NCI-H1694 treated with DMSO at 0.1 percent for 48 hours (cell line): ENCODE measurements around the gene HEATR5B.
"Not testable (repeated sequence)": the region's sequence is repeated elsewhere in the genome, so short reads cannot be mapped to it uniquely, and the experiment has no call there.

ENCODE experiments used
- DNase-seq: peaks from one replicate; lab custom pipeline; 2025; lab: John Stamatoyannopoulos, UW

Gene HEATR5B

DNA sequence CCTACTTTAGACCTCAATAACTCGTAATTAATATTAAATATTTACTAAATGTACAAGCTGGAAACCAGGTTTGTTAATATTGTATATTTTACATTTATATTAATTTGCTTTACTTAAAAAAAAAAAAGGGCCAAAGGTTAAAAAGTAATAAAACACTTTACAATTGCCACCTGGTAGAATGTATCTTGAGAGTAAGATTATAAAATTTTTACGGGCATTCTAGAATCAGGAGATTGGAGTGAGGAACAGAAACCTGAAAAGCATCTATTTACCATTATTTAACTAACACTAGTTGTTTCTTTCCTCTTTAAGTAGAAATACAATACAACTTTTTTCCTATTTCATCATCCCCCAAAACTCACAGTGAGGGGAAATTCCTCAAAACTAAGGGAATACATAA, 102.3 kb downstream of the HEATR5B start:
- DNase-seq = no peak

DNA sequence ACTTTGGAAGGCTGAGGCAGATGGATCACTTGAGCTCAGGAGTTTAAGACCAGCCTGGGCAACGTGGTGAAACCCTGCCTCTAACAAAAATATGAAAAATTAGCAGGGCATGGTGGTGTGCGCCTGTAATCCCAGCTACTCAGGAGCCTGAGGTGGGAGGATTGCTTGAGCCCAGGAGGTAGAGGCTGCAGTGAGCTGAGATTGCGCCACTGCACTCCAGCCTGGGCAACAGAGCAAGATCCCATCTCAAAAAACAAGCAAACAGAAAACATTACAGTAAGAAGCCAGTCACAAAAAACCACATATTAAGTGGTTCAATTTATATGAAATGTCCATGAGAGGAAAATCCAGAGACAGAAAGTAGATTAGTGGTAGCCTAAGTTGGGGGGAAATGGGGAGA, 105.2 kb downstream of the HEATR5B start:
- DNase-seq = not testable (repeated sequence)

DNA sequence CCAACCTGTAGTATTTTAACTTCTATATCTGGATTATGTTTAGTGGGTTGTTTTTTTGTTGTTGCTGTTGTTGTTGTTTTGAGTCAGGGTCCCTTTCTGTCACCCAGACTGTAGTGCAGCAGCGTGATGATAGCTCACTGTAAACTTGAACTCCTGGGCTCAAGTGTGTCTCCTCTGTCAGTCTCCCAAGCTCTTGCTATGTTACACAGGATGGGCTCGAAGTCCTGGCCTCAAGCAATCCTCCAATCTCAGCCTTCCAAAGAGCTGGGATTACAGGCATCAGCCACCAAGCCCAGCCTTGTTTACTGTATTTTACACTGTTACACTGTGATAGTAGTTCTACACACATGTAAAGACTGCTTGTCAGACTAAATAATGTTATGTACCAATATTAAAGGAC, 108.1 kb downstream of the HEATR5B start:
- no peak for DNase-seq

DNA sequence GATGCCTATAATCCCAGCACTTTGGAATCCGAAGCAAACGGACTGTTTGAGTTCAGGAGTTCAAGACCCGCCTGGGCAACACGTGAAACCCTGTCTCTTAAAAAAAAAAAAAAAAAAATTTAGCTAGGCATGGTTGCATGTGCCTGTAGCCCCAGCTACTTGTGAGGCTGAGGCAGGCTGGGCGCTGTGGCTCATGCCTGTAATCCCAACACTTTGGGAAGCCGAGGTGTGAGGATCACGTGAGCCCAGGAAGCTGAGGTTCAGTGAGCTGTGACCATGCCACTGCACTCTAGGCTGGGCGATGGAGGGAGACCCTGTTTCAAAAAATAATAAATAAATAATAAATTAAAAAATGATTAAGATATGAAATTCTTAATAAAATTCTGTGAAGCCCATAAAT, 108.9 kb downstream of the HEATR5B start:
- no peak for DNase-seq

DNA sequence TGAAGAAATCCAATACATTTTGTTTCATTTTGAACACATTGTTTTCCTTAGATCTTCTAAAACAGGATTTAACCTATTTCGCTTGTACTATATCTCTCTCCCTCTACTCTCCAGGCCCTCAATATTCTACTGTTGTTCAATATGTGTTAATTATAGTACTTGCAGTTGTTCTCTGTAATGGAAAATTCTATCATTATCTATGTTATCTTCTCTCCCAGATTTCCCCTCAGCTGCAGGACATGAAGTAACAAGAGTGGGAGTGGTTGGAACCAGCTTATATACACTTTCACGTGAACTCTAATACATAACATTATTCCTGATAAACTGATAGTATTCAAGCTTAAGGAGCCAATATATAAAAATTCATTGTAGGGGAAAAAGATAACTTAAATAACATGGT, 110.9 kb downstream of the HEATR5B start:
- no peak for DNase-seq

DNA sequence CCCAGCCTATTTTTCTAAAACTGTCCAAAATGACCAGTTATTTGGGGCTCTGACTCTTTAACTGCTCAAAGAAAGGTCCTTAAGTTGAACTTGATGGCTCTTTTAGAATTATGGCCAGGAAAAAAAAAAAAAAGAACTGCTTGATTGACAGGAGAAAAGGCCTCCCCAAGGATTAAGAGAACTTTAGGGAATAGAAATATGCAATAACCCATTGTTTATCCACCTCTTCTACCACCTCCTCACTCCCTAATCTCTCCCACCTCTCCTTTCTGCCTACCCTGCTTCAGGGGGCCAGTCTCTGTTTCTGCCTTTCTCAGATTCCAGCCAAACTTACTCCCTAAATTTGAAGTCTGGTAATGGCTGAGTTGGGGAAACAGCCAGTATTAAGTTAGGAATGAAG, 112.2 kb downstream of the HEATR5B start:
- DNase-seq = no peak

DNA sequence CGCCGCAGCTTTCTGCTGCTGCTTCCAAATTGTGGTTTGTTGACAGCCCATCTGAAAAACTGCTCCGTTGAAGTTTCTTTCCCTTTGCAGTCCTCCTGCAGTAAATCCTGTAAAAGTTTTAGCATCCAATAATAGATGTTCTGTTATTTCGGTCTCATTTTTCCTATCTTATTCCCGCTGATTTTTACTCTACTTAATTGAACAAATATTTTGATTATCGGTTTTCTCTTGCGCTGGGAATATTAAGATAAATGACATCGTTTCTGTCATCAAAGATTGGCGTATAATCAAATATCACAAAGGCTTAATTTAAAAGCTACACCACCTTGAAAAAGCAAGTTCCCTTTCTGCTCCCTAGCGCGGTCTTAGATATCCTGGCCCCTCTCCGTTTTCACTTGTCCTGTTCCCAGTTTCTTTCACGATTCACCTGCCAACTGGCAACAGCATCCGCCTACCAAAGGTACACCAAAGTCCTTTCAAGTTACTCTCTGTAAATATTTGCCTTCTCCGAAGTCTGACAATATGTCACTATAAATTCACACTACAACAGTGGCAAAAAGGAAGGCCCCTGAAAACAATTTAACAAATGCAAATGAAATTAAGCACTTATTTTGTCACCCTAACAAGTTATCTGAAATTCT, 116.8 kb downstream of the HEATR5B start:
- peak; percentile 26 for DNase-seq

DNA sequence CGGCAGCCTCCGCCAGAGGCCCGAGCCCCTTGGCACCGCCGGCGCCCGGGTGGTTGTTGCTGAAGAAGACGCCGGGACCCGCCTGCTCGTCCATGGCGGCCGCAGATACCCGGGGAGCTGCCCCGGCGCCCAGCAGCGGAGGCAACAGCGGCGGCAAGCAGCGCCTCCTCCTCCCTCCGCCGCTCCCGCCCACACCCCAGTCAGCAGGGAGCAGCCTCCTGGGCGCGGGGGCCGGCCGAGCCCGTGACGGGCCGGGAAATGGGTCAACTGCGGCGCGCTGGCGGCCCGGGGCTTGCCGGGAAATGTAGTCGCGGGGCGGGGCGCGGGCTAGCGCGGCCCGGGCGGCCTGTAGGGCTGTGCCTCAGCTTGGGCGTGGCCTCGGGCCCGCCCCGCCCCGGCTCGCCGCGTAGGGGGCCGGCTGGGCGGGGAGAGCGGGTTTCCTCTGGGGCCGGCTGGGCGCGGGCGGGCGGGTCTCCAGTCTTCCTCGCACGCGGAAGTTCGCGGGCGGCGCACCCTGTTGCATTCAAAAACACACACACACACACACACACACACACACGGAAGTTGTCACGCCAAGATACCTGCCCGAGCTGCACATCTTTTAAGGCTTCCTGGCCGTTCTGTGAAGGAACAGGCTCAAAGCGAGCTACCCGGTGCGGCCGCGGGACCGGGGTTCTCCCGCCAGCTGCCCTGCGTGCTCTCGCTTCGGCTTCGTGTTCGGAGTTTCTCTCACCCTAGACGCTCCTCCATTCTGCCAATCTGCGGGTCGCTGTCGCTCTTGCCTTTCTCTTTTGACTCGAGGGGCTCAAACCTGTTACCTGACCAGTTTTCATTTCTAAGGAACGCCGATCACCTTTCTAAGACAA, 117.6 kb downstream of the HEATR5B start, which contains the start of gene STRN:
Gene STRN, minus strand, starts transcription at position 167 of the 866 bp plus-strand sequence. Its CDS starts 73 bp downstream, at position 94.
- DNase-seq = peak; percentile 91

DNA sequence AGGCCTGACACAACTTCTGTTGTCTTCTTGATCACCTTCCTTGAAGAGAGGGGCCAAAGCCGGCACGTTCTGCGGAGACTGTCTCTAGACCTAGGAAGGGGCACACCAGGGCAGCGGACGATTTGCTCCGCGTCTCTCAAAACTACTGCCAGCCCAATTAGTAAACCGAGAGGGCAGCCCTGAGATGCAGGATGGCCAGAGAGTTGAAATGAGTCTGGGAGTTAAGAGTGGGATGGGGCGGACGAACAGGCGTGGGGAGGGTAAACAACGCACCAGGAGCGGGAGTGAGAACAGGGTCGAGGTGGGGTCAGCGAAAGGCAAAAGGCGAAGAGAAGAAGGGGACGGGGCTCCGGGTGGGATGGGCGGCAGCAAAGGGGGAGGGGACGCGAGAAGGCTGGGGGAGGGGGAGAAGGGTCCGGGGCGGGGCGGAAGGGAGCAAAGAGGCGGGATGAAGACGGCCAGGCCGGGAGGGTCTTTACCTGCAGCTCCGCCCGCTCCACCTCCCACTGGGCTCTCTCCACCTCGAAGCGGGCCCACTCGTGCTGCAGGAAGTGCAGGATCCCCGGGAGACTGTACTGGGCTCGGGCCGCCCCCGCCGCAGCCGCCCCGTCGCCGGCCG, 118.3 kb downstream of the HEATR5B start:
- peak; percentile 36 for DNase-seq

DNA sequence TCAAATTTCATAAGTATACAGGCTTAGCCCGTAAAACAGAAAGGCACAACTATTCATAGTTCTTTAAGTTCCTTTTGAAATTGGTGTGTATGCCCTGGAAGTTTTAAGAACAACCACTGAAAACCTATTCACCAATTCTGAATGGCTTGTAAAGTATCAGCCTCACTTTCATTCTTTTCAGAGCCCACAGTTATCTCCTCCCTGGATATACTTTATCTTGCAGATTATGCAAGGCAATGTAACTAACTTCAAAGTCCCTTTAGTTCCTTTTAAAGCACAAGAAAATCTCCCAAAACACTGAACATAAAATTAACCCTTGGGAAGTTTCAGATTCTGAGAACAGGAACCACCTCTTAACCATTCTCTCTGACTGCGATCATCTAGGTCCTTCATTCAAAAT, 119.0 kb downstream of the HEATR5B start:
- no peak for DNase-seq

DNA sequence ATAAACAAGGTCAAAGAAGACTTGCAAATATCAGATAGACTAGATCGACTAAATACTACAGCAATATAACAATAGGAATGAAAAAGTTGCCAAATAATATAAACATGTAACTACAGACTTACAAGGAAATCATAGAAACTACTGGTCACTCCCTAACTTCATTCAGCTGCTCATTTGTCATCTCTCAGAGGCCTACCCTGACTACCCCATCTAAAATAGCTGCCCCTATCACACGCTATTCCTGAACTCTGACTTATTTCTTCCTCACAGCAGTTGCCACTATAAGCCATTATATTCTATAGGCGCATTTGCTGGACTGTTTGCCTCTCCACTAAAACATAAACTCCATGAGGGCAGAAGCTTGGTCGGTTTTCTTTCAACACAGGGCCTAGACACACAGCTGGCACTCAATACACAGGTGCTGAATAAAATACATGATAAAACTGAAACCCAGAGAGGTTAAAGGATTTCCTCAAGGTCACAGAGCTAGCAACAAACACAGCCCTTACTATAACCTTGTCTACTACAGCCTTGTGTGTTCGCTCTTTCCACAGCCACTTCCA, 119.6 kb downstream of the HEATR5B start:
- DNase-seq = no peak

DNA sequence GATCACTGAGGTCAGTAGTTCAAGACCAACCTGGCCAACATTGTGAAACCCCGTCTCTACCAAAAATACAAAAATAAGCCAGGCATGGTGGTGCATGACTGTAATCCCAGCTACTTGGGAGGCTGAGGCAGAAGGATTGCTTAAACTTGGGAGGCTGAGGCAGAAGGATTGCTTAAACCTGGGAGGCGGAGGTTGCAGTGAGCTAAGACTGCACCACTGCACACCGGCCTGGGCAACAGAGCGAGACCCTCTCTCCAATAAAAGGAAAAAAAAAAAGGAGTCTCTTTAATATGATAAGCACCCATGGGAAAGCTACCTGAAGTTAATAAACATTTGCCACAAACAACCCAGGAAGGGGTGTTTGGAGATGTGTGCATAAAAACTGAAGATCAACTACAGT, 120.4 kb downstream of the HEATR5B start:
- no peak for DNase-seq

DNA sequence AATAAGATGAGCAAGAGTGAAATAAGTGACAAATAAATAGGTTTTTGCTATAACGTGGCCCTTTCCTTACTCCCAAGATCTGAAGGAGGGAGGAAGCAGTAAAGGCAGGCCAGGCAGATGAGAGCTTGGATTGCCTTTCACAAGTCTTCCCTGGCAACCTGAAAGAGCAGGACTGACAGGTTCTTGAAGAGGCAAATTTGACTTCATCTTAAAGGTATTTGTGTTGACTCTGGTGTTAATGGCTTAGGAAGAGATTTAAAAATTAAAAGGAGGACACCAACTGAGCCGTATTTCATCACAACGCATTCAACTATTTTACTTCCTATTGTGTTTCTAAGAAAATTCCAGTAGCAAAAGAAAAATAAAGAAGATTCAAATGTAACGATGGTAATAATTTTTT, 121.1 kb downstream of the HEATR5B start:
- no peak for DNase-seq

DNA sequence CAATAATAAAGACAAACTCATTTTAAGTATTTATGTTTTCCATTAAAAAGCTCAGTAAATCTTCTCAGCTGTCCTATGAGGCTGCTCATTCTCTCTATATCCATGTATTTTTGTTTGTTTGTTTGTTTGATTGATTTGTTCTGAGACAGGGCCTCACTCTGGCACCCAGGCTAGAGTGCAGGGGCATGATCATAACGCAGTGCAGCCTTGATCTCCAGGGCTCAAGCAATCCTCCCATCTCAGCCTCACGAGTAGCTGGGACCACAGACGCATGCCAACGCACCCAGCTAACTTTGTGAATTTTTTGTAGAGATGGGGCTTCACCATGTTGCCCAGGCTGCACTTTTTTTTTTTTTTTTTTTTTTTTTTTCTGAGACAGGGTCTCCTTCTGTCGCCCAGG, 123.4 kb downstream of the HEATR5B start:
- DNase-seq = no peak

DNA sequence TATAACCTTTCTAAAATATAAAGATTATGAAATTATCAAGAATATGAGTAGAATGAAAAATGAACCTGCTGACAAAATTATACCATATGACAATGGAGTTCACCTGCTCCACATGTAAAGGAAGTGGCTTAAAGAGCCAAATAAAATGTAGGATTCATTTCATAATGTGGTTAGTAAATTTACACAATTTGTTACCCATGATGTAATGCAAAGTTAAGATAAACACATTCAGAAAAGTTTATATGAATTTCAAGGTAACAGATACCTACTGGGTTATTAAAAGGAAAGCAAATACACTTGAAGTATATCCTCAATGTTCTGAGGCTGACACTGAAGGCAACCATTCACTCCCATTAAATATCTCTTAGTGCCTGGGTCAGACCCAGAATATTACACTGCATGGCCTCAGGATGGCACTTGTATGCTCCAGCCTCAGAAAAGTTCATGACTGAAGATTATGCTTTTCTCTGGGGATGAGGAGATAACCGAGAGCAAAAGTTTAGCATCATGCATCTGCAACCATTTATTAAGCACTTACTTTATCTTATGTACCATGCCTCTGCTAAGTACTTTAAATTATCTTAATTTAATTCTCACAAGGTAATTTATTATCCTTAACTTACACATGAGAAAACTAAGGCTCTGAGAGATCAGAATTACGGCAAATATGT, 124.0 kb downstream of the HEATR5B start:
- no peak for DNase-seq

DNA sequence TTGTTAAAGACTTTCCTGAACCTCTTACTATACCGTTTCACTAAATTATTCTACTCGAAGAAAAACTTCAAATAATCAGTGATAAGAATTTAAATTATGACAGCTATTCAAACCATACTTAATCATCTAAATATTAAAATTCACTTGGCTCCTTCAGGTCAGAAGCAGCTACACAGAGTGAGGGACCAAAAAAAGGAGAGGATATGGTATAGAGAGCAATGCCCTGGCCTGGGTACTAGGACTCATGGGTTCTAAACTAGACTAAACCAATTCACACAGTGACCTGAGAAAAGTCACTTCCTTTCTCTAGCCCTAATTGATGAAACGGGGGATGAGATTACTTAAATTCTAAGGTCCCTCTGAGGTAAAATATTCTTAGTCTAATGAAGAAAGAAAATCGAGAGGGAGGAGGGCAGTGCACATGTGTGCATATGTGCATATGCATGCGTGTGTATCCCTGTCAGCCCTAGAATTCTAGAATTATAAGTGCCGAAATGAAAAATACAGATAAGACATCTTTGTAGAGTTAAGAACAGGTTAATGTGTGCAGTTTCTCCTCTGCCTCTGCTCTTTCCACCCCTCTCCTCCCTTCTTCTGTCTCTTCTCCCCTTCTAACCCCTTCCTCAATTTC, 129.1 kb downstream of the HEATR5B start:
- DNase-seq = no peak

DNA sequence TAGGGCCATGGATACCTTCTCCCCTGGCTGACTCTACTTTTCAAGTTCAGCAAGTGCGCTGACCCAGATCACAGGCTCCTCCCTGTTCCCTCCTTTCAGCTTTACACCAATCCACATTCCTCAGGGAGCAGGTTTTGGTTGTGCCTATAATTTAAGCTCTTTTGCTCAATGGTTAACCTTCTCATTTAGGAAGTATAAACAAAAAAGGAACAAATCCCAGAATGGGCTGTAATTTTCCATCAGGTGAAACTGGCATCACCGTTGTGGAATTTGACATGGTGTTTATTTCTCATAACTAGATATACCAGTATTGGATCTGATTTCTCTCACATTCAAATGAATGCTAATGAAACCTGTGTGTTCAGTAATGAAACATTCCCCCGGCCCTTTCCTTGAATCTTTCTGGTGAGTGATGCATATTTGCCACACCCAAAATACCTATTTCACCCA, 131.4 kb downstream of the HEATR5B start:
- DNase-seq = no peak

DNA sequence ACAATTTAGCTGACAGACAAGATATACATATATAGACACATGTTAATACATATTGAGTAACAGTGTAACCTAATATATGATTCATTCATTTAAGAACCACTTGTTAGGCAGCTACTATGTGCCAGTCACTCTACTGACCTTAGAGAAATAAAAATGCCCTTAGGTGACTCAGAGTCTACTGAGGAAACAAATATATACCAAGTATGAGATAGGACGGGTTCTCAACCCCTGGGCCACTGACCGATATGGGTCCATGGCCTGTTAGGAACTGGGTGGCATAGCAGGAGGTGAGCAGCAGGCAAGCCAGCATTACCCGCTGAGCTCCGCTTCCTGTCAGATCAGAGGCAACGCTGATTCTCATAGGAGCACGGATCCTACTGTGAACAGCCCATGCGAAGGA, 132.6 kb downstream of the HEATR5B start:
- no peak for DNase-seq

DNA sequence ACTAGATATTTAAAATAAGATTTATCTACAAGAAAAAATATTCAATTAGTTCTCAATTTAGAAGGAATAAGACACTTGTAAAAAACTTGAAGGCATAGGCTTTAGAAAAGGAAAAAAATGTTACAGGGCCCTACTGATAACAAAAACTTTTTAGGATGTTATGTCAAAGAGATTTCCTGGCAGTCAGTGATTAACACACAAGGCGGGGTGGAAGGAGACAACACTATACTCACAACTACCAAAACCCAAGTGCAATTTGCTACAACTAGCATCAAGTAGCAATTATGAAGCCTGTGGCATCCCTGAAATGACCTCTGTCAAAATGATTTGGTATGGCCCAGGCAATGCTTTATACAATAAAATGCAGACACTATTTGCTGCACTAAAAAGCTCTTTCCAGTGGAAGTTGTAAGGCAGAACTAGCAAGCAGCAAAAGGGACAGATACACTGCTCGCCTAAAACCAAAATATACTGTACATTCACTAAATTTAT, 133.1 kb downstream of the HEATR5B start:
- DNase-seq = no peak

DNA sequence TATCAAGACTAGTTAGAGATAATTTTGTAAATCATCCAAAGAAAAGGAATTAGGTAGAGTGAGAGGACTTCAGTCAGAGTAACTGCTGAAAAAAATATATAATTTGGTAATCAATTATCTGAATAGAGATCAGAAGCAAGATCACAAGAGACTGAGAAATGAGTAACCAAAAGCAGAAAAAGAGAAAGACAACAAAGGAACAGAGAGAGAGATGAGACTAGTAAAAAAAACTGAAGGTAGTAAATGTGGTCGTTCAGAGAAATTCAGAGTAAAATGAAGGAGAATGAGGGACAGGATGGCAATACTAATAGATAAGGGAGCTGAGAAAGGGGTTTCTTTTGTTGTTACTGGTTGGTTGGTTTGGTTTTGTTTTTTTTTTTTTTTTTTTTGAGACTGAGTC, 134.3 kb downstream of the HEATR5B start:
- DNase-seq = no peak

DNA sequence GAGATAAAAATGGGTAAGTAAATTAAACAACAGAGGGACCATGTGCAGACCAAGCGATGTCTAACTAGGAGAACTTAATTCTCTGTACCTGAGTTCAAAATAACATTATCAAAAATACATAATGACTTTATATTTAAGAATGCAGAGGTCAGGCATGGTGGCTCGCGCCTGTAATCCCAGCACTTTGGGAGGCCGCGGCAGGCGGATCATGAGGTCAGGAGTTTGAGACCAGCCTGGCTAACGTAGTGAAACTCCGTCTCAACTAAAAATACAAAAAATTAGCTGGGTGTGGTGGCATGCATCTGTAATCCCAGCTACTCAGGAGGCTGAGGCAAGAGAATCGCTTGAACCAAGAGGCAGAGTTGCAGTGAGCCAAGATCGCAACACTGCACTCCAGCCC, 138.9 kb downstream of the HEATR5B start:
- not testable (repeated sequence) for DNase-seq
